Endodermal cell (in vitro differentiated cells): ENCODE measurements around the gene CADM1. TPM values are rescaled to one million over a fixed set of nuclear protein-coding genes. Genes with fewer than 3 reads are reported as not detected.
A peak's percentile ranks its signal among the peaks of the same experiment; 100 is the strongest.

ENCODE experiments used
- DNase-seq: peaks from one replicate; pipeline ENCODE4 v3.0.0-alpha.2; 2017
- H3K27ac ChIP-seq: 2 replicates; pipeline ENCODE4 v1.5.1; 2013; ENCODE audit warnings: mild to moderate bottlenecking, low read depth, low read length, moderate library complexity
- H3K27me3 ChIP-seq: 2 replicates; pipeline ENCODE4 v1.6.1; 2013; ENCODE audit warnings: mild to moderate bottlenecking, low read length, moderate library complexity; ENCODE audit not compliant: insufficient read depth, control insufficient read depth, poor library complexity, severe bottlenecking
- H3K36me3 ChIP-seq: 2 replicates; pipeline ENCODE4 v1.7.0; 2013; ENCODE audit warnings: mild to moderate bottlenecking, low read length, moderate library complexity; ENCODE audit not compliant: control insufficient read depth, insufficient read depth
- H3K4me1 ChIP-seq: one replicate; pipeline ENCODE4 v1.7.0; 2013; ENCODE audit warnings: low read length; ENCODE audit not compliant: control insufficient read depth, insufficient read depth
- H3K4me3 ChIP-seq: 2 replicates; pipeline ENCODE4 v1.5.1; 2013; ENCODE audit warnings: mild to moderate bottlenecking, low read length, moderate library complexity
- H3K9ac ChIP-seq: 2 replicates; pipeline ENCODE4 v1.6.1; 2013; ENCODE audit warnings: mild to moderate bottlenecking, low read length, moderate library complexity; ENCODE audit not compliant: poor library complexity, severe bottlenecking; ENCODE audit errors: extremely low read depth
- H3K9me3 ChIP-seq: 2 replicates; pipeline ENCODE4 v1.6.1; 2013; ENCODE audit warnings: mild to moderate bottlenecking, low read length, moderate library complexity; ENCODE audit not compliant: control insufficient read depth
- H3K27ac Mint-ChIP-seq: 2 replicates; pipeline ENCODE4 v1.8.0; 2020; ENCODE audit warnings: mixed read lengths
- H3K27me3 Mint-ChIP-seq: 2 replicates; pipeline ENCODE4 v1.8.0; 2021; ENCODE audit warnings: mild to moderate bottlenecking, mixed read lengths; ENCODE audit not compliant: insufficient read depth
- H3K36me3 Mint-ChIP-seq: 2 replicates; pipeline ENCODE4 v1.8.0; 2020; ENCODE audit warnings: low read depth, mixed read lengths
- H3K4me1 Mint-ChIP-seq: 2 replicates; pipeline ENCODE4 v1.8.0; 2020; ENCODE audit warnings: mixed read lengths
- H3K4me3 Mint-ChIP-seq: 2 replicates; pipeline ENCODE4 v1.8.0; 2020; ENCODE audit warnings: mild to moderate bottlenecking, moderate library complexity, mixed read lengths
- H3K9me3 Mint-ChIP-seq: 2 replicates; pipeline ENCODE4 v1.8.0; 2020; ENCODE audit warnings: mild to moderate bottlenecking, mixed read lengths
- WGBS, 2 experiments: methylation state at CpG; one replicate each; pipeline versions ENCODE4 v1.1.5 to v1.1.7; 2013; ENCODE audit warnings: missing lambda C conversion rate in 2 of 2, mixed read lengths in 1 of 2; ENCODE audit not compliant: insufficient coverage in 1 of 2, insufficient read length in 1 of 2; 5-methylcytosine and 5-hydroxymethylcytosine counted together
- total RNA-seq, 2 donors: library from RNA; stranded (reverse); fragmentation: NEBNext Ultra II Directional in 1 of 2; extraction: Animal tissue kit (Norgen Biotek cat#: 25700) in 1 of 2; gene quantifications; 2 replicates in 1 of 2; 3 replicates in 1 of 2; pipeline ENCODE4 v1.2.1, GENCODE V29; 2021
- TF ChIP-seq, protein P1 (sequence below): fragments of 200-600 bp; sonication (generic); conservative IDR thresholded peaks from 2 replicates; pipeline ENCODE4 v1.5.0; 2021; ENCODE audit warnings: antibody characterized with exemption, mild to moderate bottlenecking

Gene CADM1
- total RNA-seq, 2 donors from 2014 or later, result 76.3 to 88.2 TPM

DNA sequence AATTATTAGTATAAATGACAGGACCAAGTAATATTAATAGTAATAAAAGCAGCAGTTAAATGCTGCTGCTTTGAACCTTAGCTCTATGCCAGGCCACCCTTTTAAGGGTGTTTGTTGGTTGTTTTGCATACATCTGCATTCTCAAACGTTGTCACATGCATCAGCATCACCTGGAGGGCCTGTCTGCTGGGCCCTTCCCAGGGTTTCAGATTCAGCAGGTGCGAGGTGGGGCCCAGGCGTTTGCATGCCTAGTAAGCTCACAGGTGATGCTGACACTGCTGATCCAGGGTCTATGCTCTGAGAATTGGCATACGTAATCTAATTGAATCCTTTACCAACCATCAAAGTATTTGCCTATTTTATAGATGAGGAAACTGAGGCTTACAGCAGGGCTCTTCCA, 246.5 kb downstream of the CADM1 start:
- no peaks in the 10 kb centered on the region for H3K27me3 Mint-ChIP-seq
- no peak overlapping the region for H3K4me3 ChIP-seq
- peaks cover 2% of the 10 kb centered on the region for H3K36me3 Mint-ChIP-seq
- H3K4me1 ChIP-seq, result peaks cover 4% of the 10 kb centered on the region
- H3K9me3 Mint-ChIP-seq, result no peaks in the 10 kb centered on the region
- H3K27ac Mint-ChIP-seq, result no peak overlapping the region
- peaks cover 49% of the 10 kb centered on the region for H3K4me1 Mint-ChIP-seq
- no peaks in the 10 kb centered on the region for H3K9me3 ChIP-seq
- no peak overlapping the region for H3K4me3 Mint-ChIP-seq
- no peaks in the 10 kb centered on the region for H3K36me3 ChIP-seq
- H3K9ac ChIP-seq, result no peak overlapping the region
- no peaks in the 10 kb centered on the region for H3K27me3 ChIP-seq
- WGBS, 2 experiments, result 72% methylated on average over 3 to 4 of the region's 4 CpGs
- DNase-seq, result peak; percentile 89
- H3K27ac ChIP-seq, result no peak overlapping the region
- TF ChIP-seq, protein P1, sequence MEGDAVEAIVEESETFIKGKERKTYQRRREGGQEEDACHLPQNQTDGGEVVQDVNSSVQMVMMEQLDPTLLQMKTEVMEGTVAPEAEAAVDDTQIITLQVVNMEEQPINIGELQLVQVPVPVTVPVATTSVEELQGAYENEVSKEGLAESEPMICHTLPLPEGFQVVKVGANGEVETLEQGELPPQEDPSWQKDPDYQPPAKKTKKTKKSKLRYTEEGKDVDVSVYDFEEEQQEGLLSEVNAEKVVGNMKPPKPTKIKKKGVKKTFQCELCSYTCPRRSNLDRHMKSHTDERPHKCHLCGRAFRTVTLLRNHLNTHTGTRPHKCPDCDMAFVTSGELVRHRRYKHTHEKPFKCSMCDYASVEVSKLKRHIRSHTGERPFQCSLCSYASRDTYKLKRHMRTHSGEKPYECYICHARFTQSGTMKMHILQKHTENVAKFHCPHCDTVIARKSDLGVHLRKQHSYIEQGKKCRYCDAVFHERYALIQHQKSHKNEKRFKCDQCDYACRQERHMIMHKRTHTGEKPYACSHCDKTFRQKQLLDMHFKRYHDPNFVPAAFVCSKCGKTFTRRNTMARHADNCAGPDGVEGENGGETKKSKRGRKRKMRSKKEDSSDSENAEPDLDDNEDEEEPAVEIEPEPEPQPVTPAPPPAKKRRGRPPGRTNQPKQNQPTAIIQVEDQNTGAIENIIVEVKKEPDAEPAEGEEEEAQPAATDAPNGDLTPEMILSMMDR, result no peak

GRCh38 chr11:115257270-115257669, 246.9 kb downstream of the CADM1 start:
- no peak overlapping the region for H3K4me3 ChIP-seq
- H3K9me3 ChIP-seq, result no peaks in the 10 kb centered on the region
- no peaks in the 10 kb centered on the region for H3K27me3 ChIP-seq
- Mint-ChIP-seq H3K36me3 (peaks cover 2% of the 10 kb centered on the region), H3K27ac (no peak overlapping the region), H3K4me3 (no peak overlapping the region), H3K27me3 (no peaks in the 10 kb centered on the region), H3K4me1 (peaks cover 53% of the 10 kb centered on the region), H3K9me3 (no peaks in the 10 kb centered on the region)
- no peak overlapping the region for H3K9ac ChIP-seq
- no peak for DNase-seq
- H3K27ac ChIP-seq, result no peak overlapping the region
- no peaks in the 10 kb centered on the region for H3K36me3 ChIP-seq
- TF ChIP-seq, protein P1, result no peak
- peaks cover 4% of the 10 kb centered on the region for H3K4me1 ChIP-seq

DNA sequence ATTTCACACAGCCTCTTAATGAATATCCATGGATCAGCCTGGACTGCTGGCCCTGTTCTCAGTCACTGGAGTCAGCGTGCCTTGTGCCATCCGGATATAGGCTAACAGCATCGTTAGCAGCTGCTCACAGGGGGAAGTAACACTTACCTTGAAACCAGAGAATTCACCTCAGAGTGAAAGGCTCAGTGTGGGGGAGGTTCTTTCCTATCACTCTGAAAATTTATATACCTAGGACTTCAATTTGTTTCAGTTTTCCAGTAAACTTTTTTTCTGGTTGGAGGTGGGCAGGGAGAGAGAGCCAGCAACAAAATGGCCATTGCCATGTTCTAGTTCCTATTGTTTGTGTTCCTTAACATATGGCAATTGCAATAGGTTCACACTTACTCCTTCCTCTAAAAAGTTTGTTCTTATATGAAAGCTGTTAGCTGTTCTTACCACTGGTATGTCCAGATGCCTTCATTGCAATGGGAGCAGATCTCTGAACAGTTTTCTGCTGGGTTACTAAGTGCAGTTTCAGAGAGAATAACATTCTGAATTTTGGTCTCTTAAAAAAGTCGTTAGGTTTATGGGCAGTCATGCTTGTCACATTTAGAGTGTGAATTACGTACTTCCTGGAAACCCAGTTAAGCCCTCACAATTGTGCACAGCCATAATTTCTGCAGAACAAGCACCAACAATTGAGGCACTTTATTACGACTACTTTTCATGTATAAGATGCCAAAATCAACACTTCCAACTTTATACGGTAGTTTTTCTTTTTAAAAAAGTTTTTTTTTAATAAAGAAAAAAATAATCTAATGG, 247.6 kb downstream of the CADM1 start:
- H3K27ac Mint-ChIP-seq, result peak overlapping the region; percentile 23
- 51 to 82% methylated on average over 2 to 6 of the region's 7 CpGs for WGBS, 2 experiments

More for the DNA sequence above, 247.6 kb downstream of the CADM1 start:
- H3K27me3 ChIP-seq, result no peaks in the 10 kb centered on the region
- TF ChIP-seq, protein P1, result no peak
- H3K4me1 Mint-ChIP-seq, result peaks cover 59% of the 10 kb centered on the region
- H3K4me3 ChIP-seq, result no peak overlapping the region
- DNase-seq, result peak; percentile 84
- H3K9ac ChIP-seq, result no peak overlapping the region
- no peaks in the 10 kb centered on the region for H3K9me3 Mint-ChIP-seq
- no peak overlapping the region for H3K27ac ChIP-seq
- H3K36me3 Mint-ChIP-seq, result peaks cover 2% of the 10 kb centered on the region
- H3K4me1 ChIP-seq, result peaks cover 4% of the 10 kb centered on the region
- H3K36me3 ChIP-seq, result no peaks in the 10 kb centered on the region
- no peaks in the 10 kb centered on the region for H3K9me3 ChIP-seq
- H3K4me3 Mint-ChIP-seq, result no peak overlapping the region
- H3K27me3 Mint-ChIP-seq, result no peaks in the 10 kb centered on the region
